Measurements from ENCODE around the gene ABO.
"Not testable (repeated sequence)": the region's sequence is repeated elsewhere in the genome, so short reads cannot be mapped to it uniquely, and the experiment has no call there.

ABO gene

DNA sequence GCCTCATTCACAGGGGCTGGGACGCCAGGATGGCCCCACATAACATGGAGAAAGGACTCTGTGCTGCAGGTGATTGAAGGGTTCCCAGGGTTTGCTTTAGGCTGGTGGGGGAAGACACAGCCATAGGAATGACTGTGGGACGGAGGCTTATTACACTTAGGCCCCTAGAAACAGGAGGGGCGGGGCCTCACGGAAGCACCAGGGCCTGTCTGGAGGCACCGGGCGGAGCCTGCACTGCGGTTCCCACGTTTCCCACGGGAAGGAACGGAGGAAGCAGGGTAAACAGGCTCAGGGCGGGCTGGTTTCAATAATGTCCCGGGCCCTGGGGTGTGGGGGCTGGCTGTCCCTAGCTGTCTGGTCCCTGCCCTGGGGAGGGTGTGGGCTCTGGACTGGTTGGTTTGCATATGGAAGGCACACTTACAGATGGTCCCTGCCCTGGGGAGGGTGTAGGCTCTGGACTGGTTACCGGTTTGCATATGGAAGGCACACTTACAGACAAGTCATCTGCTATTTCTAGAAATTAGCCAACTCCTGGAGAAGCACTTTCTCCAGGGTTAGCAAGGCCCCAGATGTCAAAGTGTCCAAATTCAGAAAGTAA lies 51.7 kb downstream of the ABO start:
- FAIRE-seq = not testable (repeated sequence)

DNA sequence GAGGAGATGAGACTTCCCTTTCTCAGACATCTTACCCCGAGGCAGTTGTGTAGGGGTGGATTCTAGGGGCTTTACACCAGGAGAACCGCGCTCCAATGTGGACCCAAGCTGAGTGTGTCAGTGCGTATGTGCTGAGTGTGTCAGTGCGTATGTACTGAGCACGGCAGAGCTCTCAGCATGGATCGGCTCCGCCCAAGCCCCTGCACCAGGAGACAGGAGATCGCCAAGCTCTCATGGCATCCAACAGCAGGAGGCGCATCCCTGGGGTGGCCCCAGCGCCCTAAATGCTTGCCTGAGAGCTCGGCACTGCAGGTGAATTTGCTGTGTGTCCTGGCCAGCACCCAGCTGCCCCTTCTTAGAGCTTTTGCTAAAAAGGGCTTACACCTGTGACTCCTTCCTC lies 53.0 kb downstream of the ABO start:
- FAIRE-seq = not testable (repeated sequence)

- FAIRE-seq = no peak
Measured at GRCh38 chr9:133221177-133221809, 53.7 kb downstream of the ABO start.

GRCh38 chr9:133218049-133218975 lies 56.7 kb downstream of the ABO start:
- not testable (repeated sequence) for FAIRE-seq

DNA sequence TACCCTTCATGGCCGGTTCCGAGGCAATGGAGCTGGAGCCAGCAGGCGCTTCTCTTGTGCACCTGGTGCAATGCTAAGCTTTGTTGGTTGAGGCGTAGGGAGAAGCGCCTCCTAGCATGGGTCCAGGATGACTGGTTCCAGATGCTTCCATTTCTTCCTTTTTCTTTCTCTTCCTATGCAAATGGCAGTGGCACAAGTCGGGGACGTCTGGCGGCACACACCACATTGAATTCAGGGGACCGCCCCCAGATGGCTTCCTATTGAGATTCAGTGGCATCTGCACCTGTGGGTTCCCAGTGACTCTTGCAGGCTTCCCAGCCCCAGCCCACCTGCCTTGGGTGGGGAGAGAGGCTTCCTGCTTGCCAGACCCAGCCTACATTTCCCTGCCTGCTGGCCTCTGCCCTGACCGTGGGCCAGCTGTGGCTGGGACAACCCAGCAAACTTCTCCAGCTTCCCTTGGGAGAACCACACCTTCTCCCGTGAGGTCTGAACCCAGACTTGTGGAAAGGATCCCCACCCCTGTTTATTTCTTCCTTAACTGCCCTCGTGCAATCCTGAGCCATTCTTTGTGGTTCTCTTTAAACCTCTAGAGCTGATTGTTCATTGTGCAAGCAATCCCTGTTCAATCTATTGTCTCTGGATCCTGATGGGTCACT lies 57.5 kb downstream of the ABO start:
- FAIRE-seq = not testable (repeated sequence)

DNA sequence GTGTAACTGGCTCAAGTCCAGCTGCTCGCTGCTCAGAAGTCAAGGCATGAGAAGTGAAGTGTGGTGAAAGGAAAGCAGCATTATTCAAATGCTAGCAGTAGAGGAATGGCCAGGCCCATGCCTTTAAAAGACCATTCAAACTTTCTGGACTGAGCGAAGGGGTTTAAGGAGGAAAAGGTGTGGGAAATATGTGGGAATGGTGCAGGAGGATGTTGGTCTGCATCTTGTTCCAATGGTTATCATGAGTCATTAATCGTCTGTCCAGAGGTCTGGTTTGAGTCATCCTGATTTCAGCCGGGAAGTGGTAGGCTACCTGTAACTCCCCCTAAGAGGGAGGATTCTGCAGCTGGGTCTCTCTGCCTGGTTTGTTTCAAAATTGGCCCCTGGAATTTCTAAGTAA lies 60.7 kb downstream of the ABO start:
- not testable (repeated sequence) for FAIRE-seq

DNA sequence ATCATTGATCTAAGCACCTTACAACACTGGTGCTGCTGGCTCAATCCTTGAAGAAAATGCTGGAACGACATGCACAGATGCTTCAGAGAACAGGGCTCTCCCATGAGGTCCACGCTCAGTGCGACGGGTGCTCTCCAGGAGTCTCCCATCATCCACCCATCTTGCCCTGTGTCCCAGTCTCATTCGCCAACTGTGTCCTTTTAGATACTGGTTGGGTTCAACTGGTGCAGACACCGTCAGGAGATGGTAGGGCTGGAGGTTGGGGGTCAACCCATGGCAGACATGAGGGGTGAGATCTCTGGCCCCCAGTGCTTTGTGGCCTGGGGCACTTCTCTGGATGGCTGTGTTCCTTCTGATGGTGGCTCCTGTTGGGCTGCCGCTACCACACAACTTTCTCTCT lies 64.4 kb downstream of the ABO start:
- FAIRE-seq = no peak

- no peak for FAIRE-seq
Measured at GRCh38 chr9:133210202-133210532, 64.8 kb downstream of the ABO start.

GRCh38 chr9:133209327-133210201 lies 65.4 kb downstream of the ABO start:
- FAIRE-seq = not testable (repeated sequence)

GRCh38 chr9:133208880-133209300 lies 66.1 kb downstream of the ABO start, which contains the start of gene OBP2B:
TSS of gene OBP2B (minus strand) at chr9:133209250. CDS start at chr9:133209199, 51 bp downstream.
- FAIRE-seq = not testable (repeated sequence)

DNA sequence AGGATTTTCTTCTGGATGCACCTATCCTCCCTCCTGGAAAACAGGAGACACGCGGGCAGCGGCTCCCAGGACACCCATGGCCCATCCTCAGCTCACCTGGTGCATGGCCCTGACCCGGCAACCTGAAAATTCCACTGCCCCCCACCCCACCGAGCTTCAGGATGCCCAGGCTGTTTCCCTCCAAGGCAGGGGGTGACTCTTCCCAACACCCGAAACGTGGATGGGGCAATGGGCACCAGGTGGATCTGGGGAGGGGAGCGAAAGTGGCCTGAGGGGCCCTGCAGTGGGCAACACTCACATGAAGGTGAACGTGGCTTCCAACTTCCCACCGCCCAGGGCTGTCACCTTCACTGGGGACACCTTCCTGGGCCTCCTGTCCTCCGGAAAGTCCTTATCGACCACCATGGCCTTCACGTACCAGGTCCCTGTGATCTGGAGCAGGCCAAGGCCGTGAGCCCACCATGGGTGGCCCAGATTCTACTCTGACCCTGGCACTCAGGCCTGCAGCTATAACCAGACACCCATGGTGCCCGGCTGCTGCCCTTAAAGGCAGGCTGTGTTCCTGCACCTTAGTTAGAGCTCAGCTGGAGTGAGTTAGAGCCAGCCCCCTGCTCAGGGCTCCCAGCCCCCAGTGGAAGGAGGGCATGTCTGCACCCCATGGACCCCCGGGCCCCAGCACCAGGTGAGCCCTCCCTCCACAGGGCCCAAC lies 66.7 kb downstream of the ABO start:
- not testable (repeated sequence) for FAIRE-seq

- FAIRE-seq = no peak
Measured at GRCh38 chr9:133207540-133208170, 67.3 kb downstream of the ABO start.

DNA sequence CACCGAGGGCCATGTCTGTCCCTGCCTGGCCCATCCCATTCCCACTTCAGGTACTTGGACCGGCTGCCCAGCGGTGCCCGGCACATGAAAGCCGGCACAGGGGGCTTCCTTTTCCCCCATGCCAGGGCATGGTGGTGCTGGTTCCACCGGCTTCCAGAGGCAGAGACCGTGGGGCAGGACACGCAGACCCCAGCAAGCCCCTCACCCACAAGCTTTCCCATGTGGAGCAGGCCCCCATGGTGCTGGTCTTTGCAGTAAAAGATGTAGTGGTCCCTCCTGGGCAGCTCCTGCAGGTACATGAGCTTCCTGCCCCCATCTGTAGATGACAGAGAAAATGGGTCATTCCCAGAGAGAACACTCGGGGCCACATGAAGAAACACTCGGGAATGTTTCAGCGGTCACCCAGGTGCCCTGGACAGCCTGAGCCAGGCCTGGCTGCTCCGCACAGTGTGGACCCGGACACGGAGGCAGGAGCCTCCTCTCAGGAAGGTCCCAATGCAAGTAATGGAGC lies 67.9 kb downstream of the ABO start:
- FAIRE-seq = no peak

GRCh38 chr9:133205996-133206931 lies 68.7 kb downstream of the ABO start:
- no peak for FAIRE-seq

- not testable (repeated sequence) for FAIRE-seq
Measured at GRCh38 chr9:133205481-133205887, 69.5 kb downstream of the ABO start.

Measured in TTC549 (cell line).